Suprapubic skin (tissue), 4 donors: Measurements from ENCODE around the gene LIPC.

Experiments
- CTCF ChIP-seq, 2 donors: fragments of 200-600 bp in 1 of 2; fragments of 450-650 bp in 1 of 2; sonication (generic) in 1 of 2; IDR thresholded peaks; one replicate each; pipeline ENCODE4 v1.5.1; 2016 to 2019; ENCODE audit warnings: antibody characterized with exemption in 2 of 2, mild to moderate bottlenecking in 1 of 2, moderate library complexity in 1 of 2
- EP300 ChIP-seq: sonication (generic); formaldehyde crosslinking; IDR thresholded peaks from one replicate; pipeline ENCODE4 v1.6.1; 2017; ENCODE audit warnings: antibody characterized with exemption
- POLR2A ChIP-seq, 2 donors: fragments of 450-650 bp; IDR thresholded peaks; one replicate each; pipeline ENCODE4 v1.6.1; 2017; ENCODE audit warnings: antibody characterized with exemption in 2 of 2, mild to moderate bottlenecking in 2 of 2, moderate library complexity in 2 of 2
- POLR2AphosphoS5 ChIP-seq, 3 donors: sonication (generic); formaldehyde crosslinking; IDR thresholded peaks; one replicate each; pipeline ENCODE4 v1.6.1; 2017; ENCODE audit warnings: antibody characterized with exemption in 3 of 3

GRCh38 chr15:58583171-58583908, 151.5 kb downstream of the LIPC start:
- TF ChIP-seq POLR2A (IDR thresholded peaks at IDR 0.05) (no peak), CTCF (IDR thresholded peaks at IDR 0.05) (no peak), POLR2AphosphoS5 (IDR thresholded peaks at IDR 0.05) (no peak), EP300 (no peak)
